Peyer's patch (tissue), 4 donors: ENCODE measurements around the gene RINL. TPM values are rescaled to one million over a fixed set of nuclear protein-coding genes. Genes with fewer than 3 reads are reported as not detected.
A peak's percentile ranks its signal among the peaks of the same experiment; 100 is the strongest.
"Not testable (repeated sequence)": the region's sequence is repeated elsewhere in the genome, so short reads cannot be mapped to it uniquely, and the experiment has no call there.

Experiments used
- DNase-seq, 3 donors: peaks; one replicate each; pipeline ENCODE4 v3.0.0-alpha.2; 2017 to 2019
- H3K27ac ChIP-seq, 4 donors: fragments of 200-600 bp; sonication (generic); one replicate each; pipeline ENCODE4 v1.5.1; 2016 to 2019
- H3K27me3 ChIP-seq, 2 donors: fragments of 200-600 bp; sonication (generic); one replicate each; pipeline ENCODE4 v1.5.1; 2019
- H3K36me3 ChIP-seq, 3 donors: fragments of 200-600 bp; sonication (generic); one replicate each; pipeline ENCODE4 v1.5.1; 2016 to 2019
- H3K4me1 ChIP-seq, 4 donors: fragments of 200-600 bp; sonication (generic); one replicate each; pipeline ENCODE4 v1.5.1; 2016 to 2019
- H3K4me3 ChIP-seq, 4 donors: fragments of 200-600 bp; sonication (generic); 1 replicate in 3 of 4; 2 replicates in 1 of 4; pipeline ENCODE4 v1.5.1; 2016 to 2019; ENCODE audit warnings: mild to moderate bottlenecking in 1 of 4
- H3K9me3 ChIP-seq, 4 donors: fragments of 200-600 bp; sonication (generic); one replicate each; pipeline ENCODE4 v1.5.1; 2016 to 2019; ENCODE audit warnings: mild to moderate bottlenecking in 1 of 4
- CTCF ChIP-seq, 6 experiments: fragments of 450-650 bp in 4 of 6; fragments of 200-600 bp in 2 of 6; sonication (generic) in 1 of 6; IDR thresholded peaks; one replicate each; pipeline ENCODE4 v1.5.1; 2017 to 2019; ENCODE audit warnings: antibody characterized with exemption in 6 of 6, mild to moderate bottlenecking in 3 of 6, moderate library complexity in 1 of 6
- POLR2A ChIP-seq, 2 donors: fragments of 450-650 bp; IDR thresholded peaks; one replicate each; pipeline ENCODE4 v1.5.1; 2017; ENCODE audit warnings: antibody characterized with exemption in 2 of 2, mild to moderate bottlenecking in 2 of 2, moderate library complexity in 2 of 2
- total RNA-seq, 4 donors: library from RNA; depleted of rRNA; stranded (reverse); fragments of >200 nt; gene quantifications; one replicate each; pipeline ENCODE4 v1.1.0, GENCODE V29; 2016

Gene RINL
- total RNA-seq, 4 donors from 2014 or later: 4.6 to 22.3 (median 7.2) TPM

GRCh38 chr19:38868551-38868950 is 9.5 kb downstream of the RINL start:
- DNase-seq: no peak
- Histone ChIP-seq H3K27ac (peak overlapping the region in 1 of 4 donors; percentile 92), H3K27me3 (no peaks in the 10 kb centered on the region), H3K9me3 (no peaks in the 10 kb centered on the region), H3K36me3 (no peaks in the 10 kb centered on the region), H3K4me1 (peaks cover 3 to 17% (median 14%) of the 10 kb centered on the region in 4 donors), H3K4me3 (no peak overlapping the region)
- TF ChIP-seq CTCF (IDR thresholded peaks at IDR 0.05) (no peak), POLR2A (IDR thresholded peaks at IDR 0.05) (no peak)

GRCh38 chr19:38867171-38867780 is 10.8 kb downstream of the RINL start:
- Histone ChIP-seq H3K27ac (peak overlapping the region in 1 of 4 donors; percentile 83), H3K36me3 (no peaks in the 10 kb centered on the region), H3K9me3 (no peaks in the 10 kb centered on the region), H3K4me3 (no peak overlapping the region), H3K27me3 (no peaks in the 10 kb centered on the region), H3K4me1 (peaks cover 3 to 25% (median 17%) of the 10 kb centered on the region in 4 donors)
- no peak for DNase-seq
- TF ChIP-seq CTCF (IDR thresholded peaks at IDR 0.05) (no peak), POLR2A (IDR thresholded peaks at IDR 0.05) (no peak)

GRCh38 chr19:38862321-38863059 is 15.6 kb downstream of the RINL start:
- Histone ChIP-seq H3K4me1 (peaks cover 3 to 33% (median 18%) of the 10 kb centered on the region in 4 donors), H3K27me3 (no peaks in the 10 kb centered on the region)

GRCh38 chr19:38861368-38861767 is 16.7 kb downstream of the RINL start:
- Histone ChIP-seq H3K4me3 (no peak overlapping the region), H3K27me3 (no peaks in the 10 kb centered on the region), H3K9me3 (no peaks in the 10 kb centered on the region), H3K4me1 (peaks cover 3 to 39% (median 18%) of the 10 kb centered on the region in 4 donors), H3K27ac (no peak overlapping the region), H3K36me3 (no peaks in the 10 kb centered on the region)
- no peak for DNase-seq
- no peak for TF ChIP-seq CTCF (IDR thresholded peaks at IDR 0.05)
- TF ChIP-seq POLR2A (IDR thresholded peaks at IDR 0.05): no peak

More at GRCh38 chr19:38862321-38863059, 15.6 kb downstream of the RINL start:
- TF ChIP-seq CTCF (IDR thresholded peaks at IDR 0.05) (no peak), POLR2A (IDR thresholded peaks at IDR 0.05) (no peak)
- Histone ChIP-seq H3K36me3 (no peaks in the 10 kb centered on the region), H3K4me3 (no peak overlapping the region), H3K9me3 (no peaks in the 10 kb centered on the region), H3K27ac (peak overlapping the region; percentile 40 to 57 (median 48))
- peak in 1 of 3 donors; percentile 70 for DNase-seq

GRCh38 chr19:38859631-38860204 is 18.4 kb downstream of the RINL start:
- Histone ChIP-seq H3K4me1 (peaks cover 3 to 31% (median 13%) of the 10 kb centered on the region in 4 donors), H3K27ac (peak overlapping the region in 3 of 4 donors; percentile 16 to 81 (median 61))
- not testable (repeated sequence) for H3K27me3 ChIP-seq, H3K36me3 ChIP-seq, H3K4me3 ChIP-seq, H3K9me3 ChIP-seq
- peak in 1 of 2 donors; percentile 75 for TF ChIP-seq POLR2A (IDR thresholded peaks at IDR 0.05)
- DNase-seq: peak in 2 of 3 donors; percentile 69 to 82

GRCh38 chr19:38856813-38857212 is 21.3 kb downstream of the RINL start:
- Histone ChIP-seq H3K4me1 (peaks cover 0 to 17% (median 6%) of the 10 kb centered on the region in 4 donors), H3K9me3 (no peaks in the 10 kb centered on the region), H3K4me3 (no peak overlapping the region), H3K27ac (peak overlapping the region in 3 of 4 donors; percentile 42 to 74 (median 65)), H3K36me3 (no peaks in the 10 kb centered on the region), H3K27me3 (no peaks in the 10 kb centered on the region)
- TF ChIP-seq CTCF (IDR thresholded peaks at IDR 0.05): no peak
- TF ChIP-seq POLR2A (IDR thresholded peaks at IDR 0.05): no peak
- DNase-seq: no peak

- H3K27me3 ChIP-seq, H3K4me3 ChIP-seq, H3K27ac ChIP-seq, DNase-seq, H3K9me3 ChIP-seq, H3K36me3 ChIP-seq: not testable (repeated sequence)
- H3K4me1 ChIP-seq: peaks cover 0 to 21% (median 10%) of the 10 kb centered on the region in 4 donors
These were observed 22.3 kb downstream of the RINL start for GRCh38 chr19:38855751-38856150.

- H3K9me3 ChIP-seq, H3K27me3 ChIP-seq, H3K27ac ChIP-seq, H3K36me3 ChIP-seq, H3K4me3 ChIP-seq, DNase-seq: not testable (repeated sequence)
- peaks cover 0 to 21% (median 7%) of the 10 kb centered on the region in 4 donors for H3K4me1 ChIP-seq
These were observed 23.1 kb downstream of the RINL start for GRCh38 chr19:38854961-38855360.
